ENCODE data around the gene LRRC37A.
A peak's percentile ranks its signal among the peaks of the same experiment; 100 is the strongest.
"Not testable (repeated sequence)": the region's sequence is repeated elsewhere in the genome, so short reads cannot be mapped to it uniquely, and the experiment has no call there.

Gene LRRC37A

DNA sequence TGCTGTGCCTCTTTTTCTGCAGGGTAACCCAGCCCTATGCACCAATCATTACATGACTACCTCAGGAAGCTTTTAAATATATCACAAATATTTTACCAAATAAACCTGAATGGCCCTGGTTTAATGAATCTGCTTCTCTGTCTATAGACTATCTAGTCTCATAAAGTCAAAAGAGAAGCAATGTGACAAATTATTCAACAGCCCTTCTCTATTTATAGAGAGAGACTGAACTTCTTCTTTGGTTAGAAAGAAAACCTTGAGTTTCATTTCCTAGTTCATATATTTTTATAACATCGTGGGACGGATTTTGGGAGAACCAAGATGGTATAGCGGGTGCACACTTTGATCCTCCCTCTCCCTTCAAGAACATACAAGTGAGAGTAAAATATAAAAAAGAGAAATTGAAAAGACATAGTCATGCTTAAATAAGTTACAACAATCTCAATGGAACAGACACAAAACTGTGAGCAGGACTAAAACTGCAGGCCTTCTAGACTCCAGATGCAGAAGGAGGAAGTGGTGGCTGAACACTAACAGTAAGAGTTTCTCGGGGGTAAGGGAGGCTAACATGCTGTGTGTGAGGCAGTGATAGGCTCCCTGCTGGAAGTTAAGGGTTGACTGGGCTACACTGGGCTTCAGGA is 3.9 kb upstream of the LRRC37A start:
- DNase-seq: peak; percentile 97

GRCh38 chr17:46291618-46292017 is 3.3 kb upstream of the LRRC37A start:
- not testable (repeated sequence) for DNase-seq

DNA sequence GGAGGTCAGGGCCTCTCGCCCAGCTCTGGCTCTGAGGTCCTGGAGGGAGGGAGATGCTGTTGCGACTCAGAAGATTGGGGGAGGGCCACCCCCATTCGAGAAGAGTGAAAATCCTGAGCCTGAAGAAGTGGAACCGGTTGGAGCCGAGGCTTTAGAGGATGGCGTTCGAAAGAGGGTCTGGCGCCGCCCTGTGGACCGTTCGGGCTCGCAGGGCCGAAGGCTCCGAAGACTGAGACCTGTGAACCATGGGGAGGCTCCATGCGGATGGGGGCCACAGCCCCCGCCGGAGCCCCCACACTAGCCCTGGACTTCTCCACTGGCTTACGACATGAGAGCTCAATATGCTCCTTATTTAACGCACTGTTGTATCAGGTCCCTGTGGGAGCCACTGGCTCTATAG is 46.3 kb downstream of the LRRC37A start:
- DNase-seq: not testable (repeated sequence)

DNA sequence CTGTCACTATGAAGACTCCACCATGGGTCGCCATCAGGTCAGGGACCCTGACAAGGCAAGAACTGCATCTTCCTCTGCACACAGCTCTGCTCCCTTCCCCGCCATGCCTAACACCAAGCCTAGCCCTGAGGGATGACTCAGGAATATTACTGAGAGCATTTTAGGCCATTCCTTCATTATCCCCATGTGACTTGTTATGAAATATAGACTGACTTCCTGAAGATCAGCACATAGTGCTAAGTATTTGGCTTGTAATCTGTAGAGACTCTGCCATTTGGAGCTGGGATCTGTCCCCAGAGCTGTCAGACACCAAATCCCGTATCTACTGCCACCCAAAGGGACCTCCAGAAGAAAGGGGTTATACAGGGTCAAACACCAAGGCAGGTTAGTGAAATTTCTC is 47.2 kb downstream of the LRRC37A start:
- DNase-seq: not testable (repeated sequence)

GRCh38 chr17:46348345-46348744 is 53.4 kb downstream of the LRRC37A start:
- not testable (repeated sequence) for DNase-seq

GRCh38 chr17:46349060-46349459 is 54.1 kb downstream of the LRRC37A start:
- DNase-seq: not testable (repeated sequence)

DNA sequence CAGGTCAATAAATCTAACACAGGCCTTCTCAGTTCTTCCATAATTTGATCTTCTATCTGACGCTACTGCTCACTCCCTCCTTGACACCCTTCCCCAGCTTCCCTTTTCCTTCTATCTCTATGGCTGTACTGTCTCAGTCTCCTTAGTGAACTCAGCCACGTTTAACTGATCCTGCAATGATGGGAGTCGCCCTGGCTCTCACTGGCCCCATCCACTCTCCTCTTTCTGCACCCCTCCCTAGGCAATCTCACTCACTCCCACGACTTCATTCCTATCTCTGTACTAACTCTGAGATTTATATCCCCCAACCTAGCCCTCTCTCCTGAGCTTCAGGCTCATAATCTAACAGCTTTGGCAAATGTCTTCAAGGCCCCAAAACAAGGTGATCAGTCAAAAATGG is 58.9 kb downstream of the LRRC37A start:
- not testable (repeated sequence) for DNase-seq

- DNase-seq: not testable (repeated sequence)
These were observed 66.3 kb downstream of the LRRC37A start for GRCh38 chr17:46361145-46361735.

- DNase-seq: not testable (repeated sequence)
These were observed 66.8 kb downstream of the LRRC37A start, which contains the start of gene ARL17B for GRCh38 chr17:46361755-46362154. Gene ARL17B (minus strand): TSS chr17:46361766. CDS start chr17:46358397, 3,369 bp downstream.

GRCh38 chr17:46367520-46367919 is 72.6 kb downstream of the LRRC37A start:
- DNase-seq: not testable (repeated sequence)

DNA sequence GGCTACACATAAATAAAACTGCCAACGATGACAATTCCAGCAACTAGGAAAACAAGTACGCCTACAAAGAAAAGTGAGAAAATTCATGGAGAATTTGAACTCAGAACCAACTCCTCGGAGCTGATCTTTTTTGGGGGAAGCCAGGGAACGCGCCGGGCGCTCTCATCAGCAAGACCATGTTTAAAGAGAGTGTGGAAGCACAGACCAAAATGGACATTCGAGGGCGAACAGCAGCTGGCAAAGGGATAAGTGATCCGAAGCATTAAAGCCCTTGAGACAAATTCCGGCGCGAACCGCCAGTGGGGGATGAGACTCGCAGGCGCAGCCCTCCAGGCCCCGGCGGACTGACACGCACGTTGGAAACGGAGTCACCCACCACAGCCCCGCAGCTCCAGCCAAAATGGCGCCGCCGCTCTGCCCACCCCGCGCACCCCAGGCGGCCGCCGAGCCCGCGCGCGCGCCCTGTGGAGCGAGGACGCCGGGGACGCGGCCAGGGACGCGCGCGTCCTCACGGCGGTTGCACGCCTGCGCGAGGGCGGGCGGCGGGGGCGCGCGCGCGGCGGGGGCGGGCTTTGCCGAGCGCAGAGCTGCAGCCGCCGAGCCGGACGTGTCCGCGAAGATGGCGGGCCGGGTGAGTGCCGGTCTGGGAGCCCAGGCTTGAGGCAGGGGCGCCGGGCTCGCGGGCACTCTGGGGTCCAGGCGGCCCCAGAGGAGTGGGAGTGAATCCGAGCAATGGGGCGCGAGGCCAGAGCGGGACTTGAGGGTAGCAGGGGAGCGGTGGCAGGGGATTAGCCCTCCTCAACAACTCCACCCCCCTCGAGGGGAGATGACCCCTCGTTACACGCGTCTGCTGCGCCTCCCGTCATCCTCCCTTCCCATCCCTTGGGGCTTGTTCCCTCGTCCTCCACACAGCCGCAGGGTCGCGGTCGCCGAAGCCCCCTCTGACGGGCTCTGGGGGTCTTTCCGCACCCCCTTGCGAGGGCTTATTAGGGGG is 77.6 kb downstream of the LRRC37A start:
- DNase-seq: not testable (repeated sequence)

DNA sequence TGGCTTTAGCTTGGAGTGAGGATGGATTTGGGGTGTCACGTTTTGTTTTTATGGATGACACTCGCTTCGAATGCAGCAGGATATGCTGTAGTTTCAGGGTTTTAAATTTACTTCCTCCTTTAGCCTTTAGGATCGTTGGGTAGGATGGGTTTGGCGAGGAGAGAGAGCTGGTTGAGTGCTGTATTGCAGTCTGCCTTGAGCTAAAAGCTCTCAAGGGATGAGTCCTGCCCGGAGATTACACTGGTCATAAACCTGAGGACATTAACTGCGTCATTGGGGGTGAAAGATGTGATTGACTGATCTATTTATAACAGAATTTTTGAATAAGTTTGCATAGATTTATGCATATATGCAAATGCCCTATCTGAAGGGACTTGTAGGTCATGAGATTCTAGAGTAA is 78.5 kb downstream of the LRRC37A start:
- DNase-seq: not testable (repeated sequence)

- DNase-seq: not testable (repeated sequence)
These were observed 88.2 kb downstream of the LRRC37A start for GRCh38 chr17:46383118-46383517.

DNA sequence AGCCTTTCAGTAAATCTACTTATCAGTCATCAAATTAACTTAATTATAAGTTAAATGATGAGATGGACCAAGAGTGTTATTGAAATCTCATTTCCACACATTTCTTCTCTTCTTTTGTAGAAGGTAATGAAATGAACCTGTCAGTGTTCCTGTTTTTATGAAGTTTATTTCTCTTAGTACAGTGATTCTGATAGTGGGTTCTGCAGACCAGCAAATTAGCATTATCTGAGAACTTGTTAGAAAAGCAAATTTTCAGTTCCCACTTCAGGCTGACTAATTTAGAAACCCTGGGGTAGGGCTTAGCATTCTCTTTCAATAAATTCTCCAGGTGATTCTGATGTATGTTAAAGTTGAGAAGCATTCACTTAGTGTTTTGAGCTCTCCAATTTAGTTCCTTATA is 90.6 kb downstream of the LRRC37A start:
- DNase-seq: not testable (repeated sequence)
